Uterus (tissue), 4 donors: ENCODE data around the gene CROT. TPM values are rescaled to one million over a fixed set of nuclear protein-coding genes. Genes with fewer than 3 reads are reported as not detected.
"Not testable (repeated sequence)": the region's sequence is repeated elsewhere in the genome, so short reads cannot be mapped to it uniquely, and the experiment has no call there.

Source experiments
- DNase-seq, 2 donors: peaks; one replicate each; pipeline ENCODE4 v3.0.0-alpha.2; 2019 to 2020
- H3K27ac ChIP-seq, 2 donors: fragments of 200-600 bp; sonication (generic); 1 replicate in 1 of 2; 2 replicates in 1 of 2; pipeline ENCODE4 v1.5.1; 2016 to 2018
- H3K27me3 ChIP-seq, 2 donors: fragments of 200-600 bp; sonication (generic); one replicate each; pipeline ENCODE4 v1.5.1; 2018 to 2019; ENCODE audit warnings: control low read depth in 1 of 2
- H3K36me3 ChIP-seq, 2 donors: fragments of 200-600 bp; sonication (generic); one replicate each; pipeline ENCODE4 v1.5.1; 2019; ENCODE audit warnings: control low read depth in 1 of 2
- H3K4me1 ChIP-seq, 2 donors: fragments of 200-600 bp; sonication (generic); one replicate each; pipeline ENCODE4 v1.5.1; 2018 to 2019; ENCODE audit warnings: control low read depth in 1 of 2
- H3K4me3 ChIP-seq, 2 donors: fragments of 200-600 bp; sonication (generic); 1 replicate in 1 of 2; 2 replicates in 1 of 2; pipeline ENCODE4 v1.5.1; 2018 to 2019; ENCODE audit warnings: mild to moderate bottlenecking in 1 of 2
- H3K9me3 ChIP-seq, 2 donors: fragments of 200-600 bp; sonication (generic); one replicate each; pipeline ENCODE4 v1.5.1; 2019; ENCODE audit warnings: control low read depth in 1 of 2
- POLR2A ChIP-seq, 2 donors: fragments of 450-650 bp; IDR thresholded peaks; one replicate each; pipeline ENCODE4 v1.6.1; 2016; ENCODE audit warnings: antibody characterized with exemption in 2 of 2, mild to moderate bottlenecking in 1 of 2, moderate library complexity in 1 of 2
- intact Hi-C: fragments of 100-400 bp; cut with DNase I; formaldehyde crosslinking; loops from one replicate; pipeline ENCODE4 v1.15.1; 2023; ENCODE audit warnings: low total_unique reads
- total RNA-seq, 4 donors: library from RNA; depleted of rRNA in 3 of 4; stranded (reverse); fragments of >200 nt in 3 of 4; gene quantifications; one replicate each; pipeline versions ENCODE4 v1.1.0 to v1.2.4, GENCODE V29; 2014 to 2023
- TF ChIP-seq, protein P1 (sequence below), 4 experiments: fragments of 200-600 bp in 2 of 4; fragments of 450-650 bp in 2 of 4; sonication (generic) in 2 of 4; IDR thresholded peaks; one replicate each; pipeline ENCODE4 v1.5.1; 2016 to 2019; ENCODE audit warnings: antibody characterized with exemption in 4 of 4, mild to moderate bottlenecking in 2 of 4, moderate library complexity in 1 of 4
- donor health status: DM: yes; HTN: yes; CAD: no.

CROT gene
- total RNA-seq, 4 donors from 2014 or later = 4.1 to 43.0 (median 14.0) TPM

- Histone ChIP-seq H3K4me3 (no peak overlapping the region), H3K4me1 (no peaks in the 10 kb centered on the region)
- intact Hi-C loops = no loop called here
These were observed 28.5 kb upstream of the CROT start for GRCh38 chr7:87316846-87317552.

GRCh38 chr7:87317691-87318245 lies 27.7 kb upstream of the CROT start:
- no peaks in the 10 kb centered on the region for H3K36me3 ChIP-seq
- no peaks in the 10 kb centered on the region for H3K9me3 ChIP-seq
- TF ChIP-seq, protein P1, sequence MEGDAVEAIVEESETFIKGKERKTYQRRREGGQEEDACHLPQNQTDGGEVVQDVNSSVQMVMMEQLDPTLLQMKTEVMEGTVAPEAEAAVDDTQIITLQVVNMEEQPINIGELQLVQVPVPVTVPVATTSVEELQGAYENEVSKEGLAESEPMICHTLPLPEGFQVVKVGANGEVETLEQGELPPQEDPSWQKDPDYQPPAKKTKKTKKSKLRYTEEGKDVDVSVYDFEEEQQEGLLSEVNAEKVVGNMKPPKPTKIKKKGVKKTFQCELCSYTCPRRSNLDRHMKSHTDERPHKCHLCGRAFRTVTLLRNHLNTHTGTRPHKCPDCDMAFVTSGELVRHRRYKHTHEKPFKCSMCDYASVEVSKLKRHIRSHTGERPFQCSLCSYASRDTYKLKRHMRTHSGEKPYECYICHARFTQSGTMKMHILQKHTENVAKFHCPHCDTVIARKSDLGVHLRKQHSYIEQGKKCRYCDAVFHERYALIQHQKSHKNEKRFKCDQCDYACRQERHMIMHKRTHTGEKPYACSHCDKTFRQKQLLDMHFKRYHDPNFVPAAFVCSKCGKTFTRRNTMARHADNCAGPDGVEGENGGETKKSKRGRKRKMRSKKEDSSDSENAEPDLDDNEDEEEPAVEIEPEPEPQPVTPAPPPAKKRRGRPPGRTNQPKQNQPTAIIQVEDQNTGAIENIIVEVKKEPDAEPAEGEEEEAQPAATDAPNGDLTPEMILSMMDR (IDR thresholded peaks at IDR 0.05) = no peak
- no peak for TF ChIP-seq POLR2A (IDR thresholded peaks at IDR 0.05)
- no peaks in the 10 kb centered on the region for H3K27me3 ChIP-seq
- no peak for DNase-seq
- intact Hi-C loops = no loop called here
- H3K4me3 ChIP-seq = no peak overlapping the region
- no peak overlapping the region for H3K27ac ChIP-seq
- no peaks in the 10 kb centered on the region for H3K4me1 ChIP-seq

More at GRCh38 chr7:87316846-87317552, 28.5 kb upstream of the CROT start:
- TF ChIP-seq POLR2A (IDR thresholded peaks at IDR 0.05) = no peak
- TF ChIP-seq, protein P1 (IDR thresholded peaks at IDR 0.05) = no peak
- Histone ChIP-seq H3K9me3 (no peaks in the 10 kb centered on the region), H3K36me3 (no peaks in the 10 kb centered on the region), H3K27me3 (no peaks in the 10 kb centered on the region), H3K27ac (no peak overlapping the region)
- DNase-seq = no peak

DNA sequence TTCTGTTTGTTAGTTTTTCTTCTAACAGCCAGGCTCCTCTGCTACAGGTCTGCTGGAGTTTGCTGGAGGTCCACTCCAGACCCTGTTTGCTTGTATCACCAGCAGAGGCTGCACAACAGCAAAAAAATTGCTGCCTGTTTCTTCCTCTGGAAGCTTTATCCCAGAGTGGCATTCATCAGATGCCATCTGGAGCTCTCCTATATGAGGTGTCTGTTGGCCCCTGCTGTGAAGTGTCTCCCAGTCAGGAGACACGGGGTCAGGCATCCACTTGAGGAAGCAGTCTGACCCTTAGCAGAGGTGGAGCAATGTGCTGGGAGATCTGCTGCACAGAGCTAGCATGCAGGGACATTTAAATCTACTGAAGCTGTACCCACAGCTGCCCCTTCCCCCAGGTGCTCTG lies 26.7 kb upstream of the CROT start:
- H3K4me1 ChIP-seq = no peaks in the 10 kb centered on the region
- no peak for DNase-seq
- TF ChIP-seq, protein P1 (IDR thresholded peaks at IDR 0.05) = no peak
- no peak for TF ChIP-seq POLR2A (IDR thresholded peaks at IDR 0.05)

DNA sequence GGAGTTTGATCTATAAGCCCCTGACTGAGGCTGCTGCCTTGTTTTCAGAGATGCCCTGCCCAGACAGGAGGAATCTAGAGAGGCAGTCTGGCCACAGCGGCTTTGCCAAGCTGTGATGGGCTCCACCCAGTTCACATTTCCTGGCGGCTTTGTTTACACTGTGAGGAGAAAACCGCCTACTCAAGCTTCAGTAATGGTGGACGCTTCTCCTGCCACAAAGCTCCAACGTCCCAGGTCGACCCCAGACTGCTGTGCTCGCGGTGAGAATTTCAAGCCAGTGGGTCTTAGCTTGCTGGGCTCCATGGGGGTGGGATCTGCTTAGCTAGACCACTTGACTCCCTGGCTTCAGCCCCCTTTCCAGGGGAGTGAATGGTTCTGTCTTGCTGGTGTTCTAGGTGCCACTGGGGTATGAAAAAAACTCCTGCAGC lies 26.3 kb upstream of the CROT start:
- H3K9me3 ChIP-seq, H3K4me3 ChIP-seq, DNase-seq, H3K27me3 ChIP-seq, H3K27ac ChIP-seq, H3K36me3 ChIP-seq, intact Hi-C loops, H3K4me1 ChIP-seq: not testable (repeated sequence)

More for the DNA sequence above, 26.7 kb upstream of the CROT start:
- no peaks in the 10 kb centered on the region for H3K9me3 ChIP-seq
- no peaks in the 10 kb centered on the region for H3K27me3 ChIP-seq
- H3K36me3 ChIP-seq = no peaks in the 10 kb centered on the region
- no peak overlapping the region for H3K27ac ChIP-seq
- H3K4me3 ChIP-seq = no peak overlapping the region
- intact Hi-C loops = no loop called here

- intact Hi-C loops = no loop called here
- Histone ChIP-seq H3K9me3 (peaks cover 0 to 5% of the 10 kb centered on the region in 2 donors), H3K27me3 (no peaks in the 10 kb centered on the region), H3K36me3 (no peaks in the 10 kb centered on the region), H3K4me1 (no peaks in the 10 kb centered on the region), H3K27ac (no peak overlapping the region), H3K4me3 (no peak overlapping the region)
- TF ChIP-seq, protein P1 (IDR thresholded peaks at IDR 0.05) = no peak
- no peak for TF ChIP-seq POLR2A (IDR thresholded peaks at IDR 0.05)
- no peak for DNase-seq
These were observed 22.6 kb upstream of the CROT start for GRCh38 chr7:87322912-87323311.
